Lower leg skin (tissue), 3 donors: ENCODE results near the gene IRGQ.

Experiments used
- POLR2A ChIP-seq, 2 donors: fragments of 450-650 bp; IDR thresholded peaks; one replicate each; pipeline ENCODE4 v1.6.1; 2016 to 2017; ENCODE audit warnings: antibody characterized with exemption in 2 of 2, mild to moderate bottlenecking in 1 of 2, moderate library complexity in 1 of 2
- TF ChIP-seq, protein P1 (sequence below), 3 donors: fragments of 450-650 bp; IDR thresholded peaks; one replicate each; pipeline ENCODE4 v1.5.1; 2016; ENCODE audit warnings: antibody characterized with exemption in 3 of 3, mild to moderate bottlenecking in 3 of 3, moderate library complexity in 2 of 3

DNA sequence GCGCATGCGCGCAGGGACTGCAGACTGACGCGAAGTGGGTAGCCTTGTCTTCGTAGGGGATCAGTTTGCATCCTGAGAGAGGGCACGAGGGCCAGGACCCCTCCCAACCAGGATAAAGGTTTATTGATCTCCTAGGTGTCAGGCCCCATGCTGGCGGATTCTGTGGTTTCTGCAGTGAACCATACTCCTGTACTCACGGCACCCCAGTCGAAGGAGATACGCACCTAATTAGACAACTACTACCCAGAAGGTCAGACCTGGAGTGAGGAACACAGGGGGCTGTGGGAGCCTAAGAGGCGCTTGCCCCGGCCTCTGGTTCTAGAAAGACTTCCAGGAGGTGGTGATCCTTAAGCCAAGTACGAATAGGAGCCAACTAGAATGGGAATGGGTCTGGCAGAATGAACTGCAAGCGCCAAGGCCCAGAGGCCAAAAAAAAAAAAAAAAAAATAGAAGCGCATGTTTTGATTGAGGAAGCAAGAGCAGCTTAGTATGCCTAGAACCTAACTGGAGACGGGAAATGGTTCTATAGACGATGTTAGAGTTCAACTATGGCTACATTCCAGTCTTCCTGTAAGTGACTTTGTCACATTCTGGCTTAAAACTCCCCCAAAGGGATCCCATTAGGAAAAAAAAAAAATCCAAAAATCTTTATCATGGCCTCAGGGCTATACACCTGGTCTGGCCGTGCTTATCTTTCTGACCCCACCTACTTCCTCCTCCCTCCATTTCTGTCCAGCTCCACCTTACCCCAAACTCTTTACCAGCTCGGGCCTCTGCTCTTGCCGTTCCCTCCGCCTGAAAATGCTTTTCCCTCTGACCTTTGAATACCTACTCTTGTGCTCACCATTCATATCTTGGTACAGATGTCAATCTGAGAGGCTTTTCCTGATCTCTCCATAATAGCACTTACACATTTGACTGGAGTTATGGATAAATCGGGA is 24.4 kb upstream of the IRGQ start:
- TF ChIP-seq, protein P1, sequence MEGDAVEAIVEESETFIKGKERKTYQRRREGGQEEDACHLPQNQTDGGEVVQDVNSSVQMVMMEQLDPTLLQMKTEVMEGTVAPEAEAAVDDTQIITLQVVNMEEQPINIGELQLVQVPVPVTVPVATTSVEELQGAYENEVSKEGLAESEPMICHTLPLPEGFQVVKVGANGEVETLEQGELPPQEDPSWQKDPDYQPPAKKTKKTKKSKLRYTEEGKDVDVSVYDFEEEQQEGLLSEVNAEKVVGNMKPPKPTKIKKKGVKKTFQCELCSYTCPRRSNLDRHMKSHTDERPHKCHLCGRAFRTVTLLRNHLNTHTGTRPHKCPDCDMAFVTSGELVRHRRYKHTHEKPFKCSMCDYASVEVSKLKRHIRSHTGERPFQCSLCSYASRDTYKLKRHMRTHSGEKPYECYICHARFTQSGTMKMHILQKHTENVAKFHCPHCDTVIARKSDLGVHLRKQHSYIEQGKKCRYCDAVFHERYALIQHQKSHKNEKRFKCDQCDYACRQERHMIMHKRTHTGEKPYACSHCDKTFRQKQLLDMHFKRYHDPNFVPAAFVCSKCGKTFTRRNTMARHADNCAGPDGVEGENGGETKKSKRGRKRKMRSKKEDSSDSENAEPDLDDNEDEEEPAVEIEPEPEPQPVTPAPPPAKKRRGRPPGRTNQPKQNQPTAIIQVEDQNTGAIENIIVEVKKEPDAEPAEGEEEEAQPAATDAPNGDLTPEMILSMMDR (IDR thresholded peaks at IDR 0.05) = no peak
- TF ChIP-seq POLR2A (IDR thresholded peaks at IDR 0.05) = no peak
